Trophoblast cell (in vitro differentiated cells and primary cell): ENCODE results near the gene PDCD4.
A peak's percentile ranks its signal among the peaks of the same experiment; 100 is the strongest.

Experiments
- DNase-seq, 2 donors: peaks; one replicate each; pipeline ENCODE4 v3.0.0-alpha.2; 2016
- H2AFZ ChIP-seq: 2 replicates; pipeline ENCODE4 v1.6.1; 2013; ENCODE audit warnings: low read length, moderate library complexity, mild to moderate bottlenecking; ENCODE audit not compliant: insufficient read depth, poor library complexity
- H2AK5ac ChIP-seq: 2 replicates; pipeline ENCODE4 v1.6.1; 2013; ENCODE audit warnings: mild to moderate bottlenecking, low read length
- H2BK120ac ChIP-seq: 2 replicates; pipeline ENCODE4 v1.6.1; 2013; ENCODE audit warnings: low read length, mild to moderate bottlenecking, moderate library complexity; ENCODE audit not compliant: insufficient read depth, poor library complexity
- H2BK12ac ChIP-seq: 2 replicates; pipeline ENCODE4 v1.6.1; 2013; ENCODE audit warnings: mild to moderate bottlenecking, low read length, moderate library complexity
- H2BK5ac ChIP-seq: 2 replicates; pipeline ENCODE4 v1.6.1; 2013; ENCODE audit warnings: low read length, low read depth, moderate library complexity, mild to moderate bottlenecking; ENCODE audit not compliant: poor library complexity
- H3K14ac ChIP-seq: 2 replicates; pipeline ENCODE4 v1.6.1; 2013; ENCODE audit warnings: mild to moderate bottlenecking, low read length
- H3K18ac ChIP-seq: 2 replicates; pipeline ENCODE4 v1.6.1; 2013; ENCODE audit warnings: mild to moderate bottlenecking, low read length
- H3K23ac ChIP-seq: 2 replicates; pipeline ENCODE4 v1.6.1; 2013; ENCODE audit warnings: low read length
- H3K27ac ChIP-seq: 2 replicates; pipeline ENCODE4 v1.5.1; 2013; ENCODE audit warnings: low read depth, mild to moderate bottlenecking, inconsistent platforms, low read length, moderate library complexity
- H3K27me3 ChIP-seq: 2 replicates; pipeline ENCODE4 v1.6.1; 2013; ENCODE audit warnings: inconsistent platforms, mild to moderate bottlenecking, low read length, moderate library complexity; ENCODE audit not compliant: insufficient read depth
- H3K36me3 ChIP-seq, 2 experiments: 1 replicate in 1 of 2; 2 replicates in 1 of 2; pipeline ENCODE4 v1.6.1; 2013; ENCODE audit warnings: low read length in 2 of 2, mild to moderate bottlenecking in 2 of 2, moderate library complexity in 1 of 2; ENCODE audit not compliant: insufficient read depth in 2 of 2, control insufficient read depth in 1 of 2
- H3K4ac ChIP-seq: 2 replicates; pipeline ENCODE4 v1.6.1; 2013; ENCODE audit warnings: low read depth, mild to moderate bottlenecking, low read length, moderate library complexity
- H3K4me1 ChIP-seq, 2 experiments: 1 replicate in 1 of 2; 2 replicates in 1 of 2; pipeline ENCODE4 v1.6.1; 2013; ENCODE audit warnings: low read length in 2 of 2, mild to moderate bottlenecking in 2 of 2, moderate library complexity in 1 of 2; ENCODE audit not compliant: insufficient read depth in 2 of 2, control insufficient read depth in 1 of 2
- H3K4me2 ChIP-seq: 2 replicates; pipeline ENCODE4 v1.6.1; 2013; ENCODE audit warnings: inconsistent platforms, mild to moderate bottlenecking, low read length, moderate library complexity
- H3K4me3 ChIP-seq: 2 replicates; pipeline ENCODE4 v1.5.1; 2013; ENCODE audit warnings: mild to moderate bottlenecking, low read depth, low read length, inconsistent platforms
- H3K79me1 ChIP-seq: one replicate; pipeline ENCODE4 v1.6.1; 2013; ENCODE audit warnings: low read length
- H3K79me2 ChIP-seq: 2 replicates; pipeline ENCODE4 v1.6.1; 2013; ENCODE audit warnings: low read length, mild to moderate bottlenecking; ENCODE audit not compliant: control insufficient read depth, insufficient read depth, poor library complexity
- H3K9ac ChIP-seq: 2 replicates; pipeline ENCODE4 v1.6.1; 2013; ENCODE audit warnings: mild to moderate bottlenecking, low read length
- H3K9me3 ChIP-seq: 2 replicates; pipeline ENCODE4 v1.6.1; 2013; ENCODE audit warnings: low read depth, mild to moderate bottlenecking, control low read depth, inconsistent platforms, low read length; ENCODE audit not compliant: insufficient read depth
- H4K12ac ChIP-seq: 2 replicates; pipeline ENCODE4 v1.6.1; 2013; ENCODE audit warnings: low read depth, mild to moderate bottlenecking, low read length, moderate library complexity
- H4K8ac ChIP-seq: 2 replicates; pipeline ENCODE4 v1.6.1; 2013; ENCODE audit warnings: low read depth, mild to moderate bottlenecking, low read length, moderate library complexity
- H4K91ac ChIP-seq: one replicate; pipeline ENCODE4 v1.6.1; 2013; ENCODE audit warnings: low read depth, mild to moderate bottlenecking, low read length, moderate library complexity
- WGBS: extraction: QIAGEN DNeasy Blood & Tissue Kit; methylation state at CpG from one replicate; pipeline ENCODE4 v1.1.7; 2013; ENCODE audit warnings: missing lambda C conversion rate; ENCODE audit not compliant: insufficient read length, insufficient coverage; ENCODE audit errors: extremely low coverage; 5-methylcytosine and 5-hydroxymethylcytosine counted together

Gene PDCD4

DNA sequence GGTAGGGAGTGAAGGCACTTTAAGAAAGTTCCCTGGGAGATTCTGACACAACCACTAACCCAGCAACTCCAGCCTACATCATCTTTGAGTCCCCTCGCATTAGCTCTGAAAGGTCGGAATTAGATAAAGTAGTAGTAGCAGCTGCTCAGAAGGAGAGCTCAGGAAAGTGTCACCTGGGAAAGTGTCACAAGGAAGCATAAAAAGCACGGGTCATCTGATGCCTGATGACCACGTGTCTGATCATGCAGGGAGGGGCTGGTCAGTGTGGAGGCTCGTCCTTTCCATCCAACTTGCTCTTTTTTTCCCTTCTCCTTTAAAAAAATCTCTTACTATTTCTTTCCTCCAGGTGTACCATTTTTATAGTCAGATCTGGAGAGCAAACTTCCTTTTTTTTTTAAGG is 47.1 kb upstream of the PDCD4 start:
- H4K91ac ChIP-seq, result peak overlapping the region; percentile 4
- H3K9ac ChIP-seq, result no peak overlapping the region
- no peak overlapping the region for H2BK120ac ChIP-seq

DNA sequence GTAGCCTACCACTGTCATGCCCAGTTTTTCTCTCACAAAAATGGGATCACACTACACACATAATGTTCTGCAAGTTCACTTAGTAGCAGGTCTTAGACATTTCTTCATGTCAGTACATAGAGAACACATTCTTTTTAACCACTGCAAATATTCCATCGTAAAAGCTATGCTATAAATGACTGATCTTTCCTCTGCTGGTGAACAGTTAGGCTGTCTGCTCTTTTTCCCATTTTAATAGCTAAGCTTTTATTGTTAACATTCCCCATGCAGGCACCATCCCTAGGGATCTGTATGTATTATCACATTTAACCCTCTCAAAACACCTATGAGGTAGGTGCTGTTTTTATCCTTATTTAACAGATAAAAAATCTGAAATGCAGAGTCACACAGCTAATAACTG is 46.2 kb upstream of the PDCD4 start:
- Histone ChIP-seq H3K23ac (no peak overlapping the region), H3K36me3 (no peaks in the 10 kb centered on the region), H4K91ac (no peak overlapping the region), H4K12ac (no peak overlapping the region), H2AK5ac (no peak overlapping the region), H3K27me3 (no peaks in the 10 kb centered on the region), H3K79me1 (peaks cover 12% of the 10 kb centered on the region), H2BK5ac (no peak overlapping the region), H3K4me3 (no peak overlapping the region), H4K8ac (no peak overlapping the region), H3K4ac (no peak overlapping the region), H3K4me2 (no peak overlapping the region), H3K9ac (no peak overlapping the region), H3K27ac (no peak overlapping the region), H3K4me1 (peaks cover 16 to 34% of the 10 kb centered on the region in 2 experiments), H2AFZ (no peak overlapping the region), H3K79me2 (no peaks in the 10 kb centered on the region), H3K18ac (no peak overlapping the region), H3K9me3 (no peaks in the 10 kb centered on the region), H3K14ac (no peak overlapping the region), H2BK12ac (no peak overlapping the region), H2BK120ac (no peak overlapping the region)
- WGBS, result no CpG with 5 or more reads among the region's 1 CpG
- no peak for DNase-seq

More for the DNA sequence above, 47.1 kb upstream of the PDCD4 start:
- peak overlapping the region; percentile 61 for H3K27ac ChIP-seq
- H3K79me2 ChIP-seq, result no peaks in the 10 kb centered on the region
- WGBS, result no CpG with 5 or more reads among the region's 5 CpGs
- peak overlapping the region; percentile 2 for H4K8ac ChIP-seq
- H3K9me3 ChIP-seq, result no peaks in the 10 kb centered on the region
- no peak overlapping the region for H2AK5ac ChIP-seq
- H2BK5ac ChIP-seq, result no peak overlapping the region
- no peak overlapping the region for H3K14ac ChIP-seq
- H3K36me3 ChIP-seq, result no peaks in the 10 kb centered on the region
- DNase-seq, result no peak
- peak overlapping the region; percentile 33 for H2BK12ac ChIP-seq
- no peak overlapping the region for H3K23ac ChIP-seq
- H3K4me2 ChIP-seq, result no peak overlapping the region
- no peak overlapping the region for H3K4ac ChIP-seq
- H2AFZ ChIP-seq, result no peak overlapping the region
- H4K12ac ChIP-seq, result no peak overlapping the region
- H3K79me1 ChIP-seq, result peaks cover 12% of the 10 kb centered on the region
- no peak overlapping the region for H3K4me3 ChIP-seq
- H3K18ac ChIP-seq, result no peak overlapping the region
- no peaks in the 10 kb centered on the region for H3K27me3 ChIP-seq
- H3K4me1 ChIP-seq, result peaks cover 16 to 34% of the 10 kb centered on the region in 2 experiments

DNA sequence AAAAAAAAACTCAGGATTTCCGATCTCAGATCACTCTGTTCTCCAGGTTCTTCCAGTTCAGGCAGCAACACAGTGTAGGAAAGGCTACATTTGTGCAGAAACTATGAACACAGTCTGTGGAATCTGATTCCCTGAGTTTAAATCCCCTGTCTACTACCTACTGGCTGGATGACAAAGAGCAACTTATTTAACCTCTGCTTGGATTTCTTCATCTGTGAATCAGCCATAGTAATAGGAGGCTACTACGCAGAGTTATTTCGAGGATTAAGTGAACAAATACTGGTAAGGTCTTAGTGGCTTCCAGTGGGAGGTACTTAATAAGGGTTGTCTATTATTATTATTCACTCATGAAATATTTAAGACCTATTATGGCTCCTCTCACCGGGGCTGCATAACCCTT is 44.3 kb upstream of the PDCD4 start:
- H3K27ac ChIP-seq, result no peak overlapping the region
- WGBS, result no CpG with 5 or more reads among the region's 4 CpGs
- no peak overlapping the region for H2BK12ac ChIP-seq
- H3K4me3 ChIP-seq, result no peak overlapping the region
- H2AK5ac ChIP-seq, result no peak overlapping the region
- no peak overlapping the region for H2AFZ ChIP-seq
- H3K79me1 ChIP-seq, result peaks cover 8% of the 10 kb centered on the region
- peaks cover 9 to 25% of the 10 kb centered on the region in 2 experiments for H3K4me1 ChIP-seq
- H3K14ac ChIP-seq, result no peak overlapping the region
- no peaks in the 10 kb centered on the region for H3K36me3 ChIP-seq
- no peaks in the 10 kb centered on the region for H3K9me3 ChIP-seq
- H2BK120ac ChIP-seq, result no peak overlapping the region
- no peak overlapping the region for H3K18ac ChIP-seq
- no peak overlapping the region for H4K8ac ChIP-seq
- no peaks in the 10 kb centered on the region for H3K79me2 ChIP-seq
- no peak overlapping the region for H4K12ac ChIP-seq
- H3K4me2 ChIP-seq, result no peak overlapping the region
- H3K4ac ChIP-seq, result no peak overlapping the region
- H2BK5ac ChIP-seq, result no peak overlapping the region
- H3K27me3 ChIP-seq, result no peaks in the 10 kb centered on the region
- no peak overlapping the region for H3K9ac ChIP-seq
- peak in 1 of 2 donors; percentile 46 for DNase-seq
- H3K23ac ChIP-seq, result no peak overlapping the region
- H4K91ac ChIP-seq, result no peak overlapping the region

- Histone ChIP-seq H4K91ac (no peak overlapping the region), H3K4me3 (no peak overlapping the region), H3K36me3 (no peaks in the 10 kb centered on the region), H3K14ac (no peak overlapping the region), H3K4ac (no peak overlapping the region), H3K23ac (no peak overlapping the region), H3K4me2 (no peak overlapping the region), H2BK120ac (no peak overlapping the region), H2BK5ac (no peak overlapping the region), H3K79me1 (peaks cover 6% of the 10 kb centered on the region), H3K18ac (no peak overlapping the region), H3K27ac (no peak overlapping the region), H4K12ac (no peak overlapping the region), H3K9me3 (no peaks in the 10 kb centered on the region), H2BK12ac (no peak overlapping the region), H2AFZ (no peak overlapping the region), H3K4me1 (peaks cover 6 to 21% of the 10 kb centered on the region in 2 experiments), H2AK5ac (no peak overlapping the region), H3K27me3 (no peaks in the 10 kb centered on the region), H3K9ac (no peak overlapping the region), H4K8ac (no peak overlapping the region), H3K79me2 (no peaks in the 10 kb centered on the region)
- no CpG with 5 or more reads among the region's 8 CpGs for WGBS
- DNase-seq, result no peak
Measured at GRCh38 chr10:110827875-110828274, 43.9 kb upstream of the PDCD4 start.
